ENCODE data around the gene SSR1. TPM values are rescaled to one million over a fixed set of nuclear protein-coding genes. Genes with fewer than 3 reads are reported as not detected.

SSR1 gene
- total and polyA plus RNA-seq, 2 of the 13 experiments (the other 11 are each of a cell fraction or from before 2014, with no cell fraction given): 203 to 243 TPM

GRCh38 chr6:7229376-7230326, 83.3 kb downstream of the SSR1 start:
- H3K9me3 ChIP-seq (ENCODE audit: low read length): no peaks in the 10 kb centered on the region
- FAIRE-seq (no peak), DNase-seq (ENCODE audit: low spot score) (no peak), ATAC-seq (peak; percentile 22)
- peaks cover 5% of the 10 kb centered on the region; the same call in 1 of the 2 replicates for H4K20me1 ChIP-seq (ENCODE audit: insufficient read depth, low read length)
- ChIA-PET POLR2A (no interaction called here), CTCF (ENCODE audit: low intra/inter-chr PET ratio, low total read pairs) (no interaction called here)
- BruUV-seq (replicated peaks): no TSS peak
- no peak overlapping the region for H3K4me2 ChIP-seq (ENCODE audit: low read depth, low read length)
- peaks cover 51 to 88% of the 10 kb centered on the region in 2 experiments for H3K36me3 ChIP-seq (replicated peaks in 1 of 2; ENCODE audit: control insufficient read depth in 1 of 2, insufficient read depth in 2 of 2, low read length in 2 of 2)
- no peaks in the 10 kb centered on the region for H3K27me3 ChIP-seq (ENCODE audit: control insufficient read depth in 1 of 2, insufficient read depth in 2 of 2, low read length in 2 of 2)
- H2AFZ ChIP-seq (ENCODE audit: low read length): no peak overlapping the region
- WGBS (ENCODE audit: low lambda C conversion rate): 97% methylated on average over 54 of the region's 62 CpGs
- H3K27ac ChIP-seq (ENCODE audit: extremely low read length, insufficient read depth, low read length): no peak overlapping the region
- in situ Hi-C loops (cut with HindIII; ENCODE audit: extremely low pct_ligation_motif_present, low pct_unique_long_range_greater_than_20kb) (no loop called here), intact Hi-C loops (cut with micrococcal nuclease; ENCODE audit: unreplicated experiment) (no loop called here)
- no peak overlapping the region for H3K4me3 ChIP-seq (replicated peaks in 1 of 3; ENCODE audit: insufficient read depth in 1 of 3, low read depth in 2 of 3, low read length in 3 of 3)
- H3K9ac ChIP-seq (ENCODE audit: insufficient read depth, low read depth, low read length): no peak overlapping the region
- H3K79me2 ChIP-seq (ENCODE audit: insufficient read depth, low read length): no peaks in the 10 kb centered on the region
- peaks cover 11% of the 10 kb centered on the region for H3K4me1 ChIP-seq (ENCODE audit: insufficient read depth, low read length)
- peak; percentile 23 for TF ChIP-seq PTBP1 (IDR thresholded peaks at IDR 0.05; ENCODE audit: low read depth, low read length, poor library complexity, severe bottlenecking)
- 0 out of 4 replicates have a peak, but pooled peaks of 1 of the 2 experiments have one; percentile 29 for TF ChIP-seq POLR2A (IDR thresholded peaks at IDR 0.05; ENCODE audit: insufficient read depth in 1 of 2, low read depth in 2 of 2, low read length in 2 of 2)
- TF ChIP-seq YEATS4 (CRISPR knock-in tag; IDR thresholded peaks at IDR 0.05; ENCODE audit: borderline replicate concordance): no peak
- no peak for TF ChIP-seq ZNF670 (CRISPR knock-in tag; IDR thresholded peaks at IDR 0.05; ENCODE audit: borderline replicate concordance)
- peak; percentile 22; the same call in 1 of the 2 replicates for TF ChIP-seq ZC3H13 (CRISPR knock-in tag; IDR thresholded peaks at IDR 0.05)
- TF ChIP-seq DPF2 (CRISPR knock-in tag; IDR thresholded peaks at IDR 0.05; ENCODE audit: borderline replicate concordance, low read depth): no peak
- TF ChIP-seq ZNF687 (CRISPR knock-in tag; IDR thresholded peaks at IDR 0.05): peak; percentile 7; the same call in 1 of the 2 replicates
- TF ChIP-seq, protein P1, sequence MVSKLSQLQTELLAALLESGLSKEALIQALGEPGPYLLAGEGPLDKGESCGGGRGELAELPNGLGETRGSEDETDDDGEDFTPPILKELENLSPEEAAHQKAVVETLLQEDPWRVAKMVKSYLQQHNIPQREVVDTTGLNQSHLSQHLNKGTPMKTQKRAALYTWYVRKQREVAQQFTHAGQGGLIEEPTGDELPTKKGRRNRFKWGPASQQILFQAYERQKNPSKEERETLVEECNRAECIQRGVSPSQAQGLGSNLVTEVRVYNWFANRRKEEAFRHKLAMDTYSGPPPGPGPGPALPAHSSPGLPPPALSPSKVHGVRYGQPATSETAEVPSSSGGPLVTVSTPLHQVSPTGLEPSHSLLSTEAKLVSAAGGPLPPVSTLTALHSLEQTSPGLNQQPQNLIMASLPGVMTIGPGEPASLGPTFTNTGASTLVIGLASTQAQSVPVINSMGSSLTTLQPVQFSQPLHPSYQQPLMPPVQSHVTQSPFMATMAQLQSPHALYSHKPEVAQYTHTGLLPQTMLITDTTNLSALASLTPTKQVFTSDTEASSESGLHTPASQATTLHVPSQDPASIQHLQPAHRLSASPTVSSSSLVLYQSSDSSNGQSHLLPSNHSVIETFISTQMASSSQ (IDR thresholded peaks at IDR 0.05; ENCODE audit: low read depth): no peak
- TF ChIP-seq, protein P1 (CRISPR knock-in tag; IDR thresholded peaks at IDR 0.05; ENCODE audit: borderline replicate concordance): 0 out of 2 replicates have a peak, but pooled peaks have one; percentile 33
- peak; percentile 43 for TF ChIP-seq HOXA3 (CRISPR knock-in tag; IDR thresholded peaks at IDR 0.05)
- TF ChIP-seq ZNF773 (CRISPR knock-in tag; IDR thresholded peaks at IDR 0.05; ENCODE audit: borderline replicate concordance): no peak
- TF ChIP-seq ZBTB33 (CRISPR knock-in tag; IDR thresholded peaks at IDR 0.05): peak; percentile 73
